ENCODE results near the gene FITM1.

The FITM1 gene

GRCh38 chr14:24138396-24139271 is 8.2 kb downstream of the FITM1 start:
- TF ChIP-seq CTCF (IDR thresholded peaks at IDR 0.05; ENCODE audit: unreplicated experiment in 3 of 3): no peak
- peaks cover 35% of the 10 kb centered on the region for H3K4me1 Mint-ChIP-seq
- H3K27ac Mint-ChIP-seq: peak overlapping the region in 1 of 3 experiments; percentile 21
- peak overlapping the region; percentile 86 to 98 (median 89) for H3K4me3 Mint-ChIP-seq
- peaks cover 3% of the 10 kb centered on the region for H3K27me3 Mint-ChIP-seq (ENCODE audit: low read depth)
- H3K9me3 Mint-ChIP-seq: no peaks in the 10 kb centered on the region
- peaks cover 24% of the 10 kb centered on the region for H3K36me3 Mint-ChIP-seq (ENCODE audit: low read depth)

DNA sequence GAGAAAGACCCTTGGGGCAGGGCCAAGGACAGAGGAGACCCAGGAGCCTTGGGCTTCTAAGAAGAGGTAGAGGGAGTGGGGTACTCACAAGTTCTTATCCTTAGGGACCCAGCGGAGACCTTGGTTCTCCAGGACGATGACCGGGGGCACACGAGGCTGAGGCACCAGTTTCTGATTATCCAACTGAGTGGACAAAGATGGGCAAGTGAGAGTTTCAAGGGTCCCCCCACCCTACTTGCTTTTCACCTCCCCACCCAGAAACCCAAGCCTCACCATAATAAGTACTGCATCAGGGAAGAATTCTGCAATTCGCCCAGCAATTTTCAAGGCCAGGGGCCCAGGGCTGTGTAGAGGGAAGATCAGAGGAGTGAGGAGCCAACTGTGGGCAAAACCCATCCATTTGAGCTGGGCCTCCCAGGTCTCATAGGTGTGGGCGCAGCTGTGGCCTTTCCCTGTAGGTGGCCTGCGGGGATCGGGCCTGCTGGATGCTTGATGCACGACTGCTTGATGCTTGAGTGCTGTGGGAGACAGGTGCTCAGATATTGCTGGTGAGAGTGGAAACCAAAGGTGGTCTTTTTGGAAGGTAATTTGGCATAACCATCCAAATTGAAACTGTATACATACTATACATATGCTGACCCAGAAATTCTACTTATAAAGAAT is 8.9 kb downstream of the FITM1 start:
- Mint-ChIP-seq H3K27ac (peak overlapping the region; percentile 7 to 82 (median 17)), H3K36me3 (ENCODE audit: low read depth) (peaks cover 24% of the 10 kb centered on the region), H3K4me1 (peaks cover 35% of the 10 kb centered on the region), H3K27me3 (ENCODE audit: low read depth) (peaks cover 3% of the 10 kb centered on the region), H3K4me3 (peak overlapping the region; percentile 86 to 98 (median 89)), H3K9me3 (no peaks in the 10 kb centered on the region)
- no peak for TF ChIP-seq CTCF (IDR thresholded peaks at IDR 0.05; ENCODE audit: unreplicated experiment in 3 of 3)

- Mint-ChIP-seq H3K9me3 (no peaks in the 10 kb centered on the region), H3K36me3 (ENCODE audit: low read depth) (peaks cover 24% of the 10 kb centered on the region), H3K27me3 (ENCODE audit: low read depth) (peaks cover 3% of the 10 kb centered on the region), H3K27ac (peak within 1 kb of the TSS; percentile 82 to 94 (median 94)), H3K4me1 (peaks cover 40% of the 10 kb centered on the region), H3K4me3 (peak within 1 kb of the TSS; percentile 86 to 98 (median 89))
- peak; percentile 50 to 57 (median 53) for TF ChIP-seq CTCF (IDR thresholded peaks at IDR 0.05; ENCODE audit: unreplicated experiment in 3 of 3)
Observed at GRCh38 chr14:24141097-24141880, 10.8 kb downstream of the FITM1 start, which contains the start of gene EMC9. EMC9 (minus strand) TSS chr14:24141591; CDS start chr14:24141304, 287 bp downstream.

GRCh38 chr14:24143511-24143910 is 13.1 kb downstream of the FITM1 start:
- no peak for TF ChIP-seq CTCF (IDR thresholded peaks at IDR 0.05; ENCODE audit: unreplicated experiment in 3 of 3)
- peaks cover 3% of the 10 kb centered on the region for H3K27me3 Mint-ChIP-seq (ENCODE audit: low read depth)
- H3K36me3 Mint-ChIP-seq (ENCODE audit: low read depth): peaks cover 13% of the 10 kb centered on the region
- H3K4me3 Mint-ChIP-seq: peak overlapping the region; percentile 48 to 76 (median 68)
- H3K27ac Mint-ChIP-seq: peak overlapping the region in 2 of 3 experiments; percentile 84 to 94
- H3K9me3 Mint-ChIP-seq: no peaks in the 10 kb centered on the region
- H3K4me1 Mint-ChIP-seq: peaks cover 33% of the 10 kb centered on the region

DNA sequence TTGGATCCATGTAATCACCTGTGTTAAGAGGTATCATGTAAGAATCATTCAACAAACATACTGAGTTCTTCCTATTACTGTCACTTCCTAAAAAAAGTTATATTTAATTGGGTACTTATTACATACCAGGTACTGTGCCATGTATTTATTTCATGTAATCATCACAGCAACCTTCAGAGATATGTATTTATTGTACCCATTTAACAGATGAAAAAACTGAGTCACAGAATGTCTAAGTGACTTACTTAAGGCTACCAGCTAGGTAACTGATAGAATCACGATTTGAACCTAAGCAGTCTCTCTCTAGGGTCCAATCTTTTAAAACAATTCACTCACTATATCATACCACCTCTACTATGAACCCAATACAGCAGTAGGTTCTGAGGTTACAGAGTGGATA is 14.0 kb downstream of the FITM1 start:
- H3K9me3 Mint-ChIP-seq: no peaks in the 10 kb centered on the region
- H3K36me3 Mint-ChIP-seq (ENCODE audit: low read depth): peaks cover 7% of the 10 kb centered on the region
- peak overlapping the region in 1 of 3 experiments; percentile 45 for H3K27ac Mint-ChIP-seq
- H3K27me3 Mint-ChIP-seq (ENCODE audit: low read depth): no peaks in the 10 kb centered on the region
- TF ChIP-seq CTCF (IDR thresholded peaks at IDR 0.05; ENCODE audit: unreplicated experiment in 3 of 3): no peak
- H3K4me3 Mint-ChIP-seq: peak overlapping the region; percentile 16 to 76 (median 47)
- peaks cover 25% of the 10 kb centered on the region for H3K4me1 Mint-ChIP-seq
